Measurements from ENCODE around the gene MALT1.
"Not testable (repeated sequence)": the region's sequence is repeated elsewhere in the genome, so short reads cannot be mapped to it uniquely, and the experiment has no call there.

Gene MALT1, protein sequence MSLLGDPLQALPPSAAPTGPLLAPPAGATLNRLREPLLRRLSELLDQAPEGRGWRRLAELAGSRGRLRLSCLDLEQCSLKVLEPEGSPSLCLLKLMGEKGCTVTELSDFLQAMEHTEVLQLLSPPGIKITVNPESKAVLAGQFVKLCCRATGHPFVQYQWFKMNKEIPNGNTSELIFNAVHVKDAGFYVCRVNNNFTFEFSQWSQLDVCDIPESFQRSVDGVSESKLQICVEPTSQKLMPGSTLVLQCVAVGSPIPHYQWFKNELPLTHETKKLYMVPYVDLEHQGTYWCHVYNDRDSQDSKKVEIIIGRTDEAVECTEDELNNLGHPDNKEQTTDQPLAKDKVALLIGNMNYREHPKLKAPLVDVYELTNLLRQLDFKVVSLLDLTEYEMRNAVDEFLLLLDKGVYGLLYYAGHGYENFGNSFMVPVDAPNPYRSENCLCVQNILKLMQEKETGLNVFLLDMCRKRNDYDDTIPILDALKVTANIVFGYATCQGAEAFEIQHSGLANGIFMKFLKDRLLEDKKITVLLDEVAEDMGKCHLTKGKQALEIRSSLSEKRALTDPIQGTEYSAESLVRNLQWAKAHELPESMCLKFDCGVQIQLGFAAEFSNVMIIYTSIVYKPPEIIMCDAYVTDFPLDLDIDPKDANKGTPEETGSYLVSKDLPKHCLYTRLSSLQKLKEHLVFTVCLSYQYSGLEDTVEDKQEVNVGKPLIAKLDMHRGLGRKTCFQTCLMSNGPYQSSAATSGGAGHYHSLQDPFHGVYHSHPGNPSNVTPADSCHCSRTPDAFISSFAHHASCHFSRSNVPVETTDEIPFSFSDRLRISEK

DNA sequence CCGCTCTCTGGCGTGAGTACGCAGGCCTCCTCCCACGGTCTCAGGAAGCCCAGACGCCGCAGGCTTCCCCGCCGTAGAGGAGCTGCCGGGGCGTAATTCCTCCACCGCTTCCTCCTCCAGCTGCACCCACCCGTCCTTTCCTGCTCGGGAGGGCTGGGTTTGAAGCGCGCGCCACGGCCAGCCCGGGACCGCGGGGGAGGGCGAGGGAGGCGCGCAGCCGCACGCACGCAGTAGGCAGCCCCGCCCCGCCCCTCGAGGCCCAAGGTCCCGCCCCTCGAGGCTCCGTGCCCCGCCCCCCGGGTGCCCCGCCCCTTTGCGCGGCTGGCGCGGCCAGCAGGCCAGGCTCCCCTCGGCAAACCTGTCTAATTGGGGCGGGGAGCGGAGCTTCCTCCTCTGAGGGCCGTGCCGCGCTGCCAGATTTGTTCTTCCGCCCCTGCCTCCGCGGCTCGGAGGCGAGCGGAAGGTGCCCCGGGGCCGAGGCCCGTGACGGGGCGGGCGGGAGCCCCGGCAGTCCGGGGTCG lies at the start of gene MALT1:
MALT1 (plus strand) TSS at position 355 of the 521 bp plus-strand sequence. CDS start 179 bp downstream, outside the sequence.
- peak; percentile 91 for DNase-seq

DNA sequence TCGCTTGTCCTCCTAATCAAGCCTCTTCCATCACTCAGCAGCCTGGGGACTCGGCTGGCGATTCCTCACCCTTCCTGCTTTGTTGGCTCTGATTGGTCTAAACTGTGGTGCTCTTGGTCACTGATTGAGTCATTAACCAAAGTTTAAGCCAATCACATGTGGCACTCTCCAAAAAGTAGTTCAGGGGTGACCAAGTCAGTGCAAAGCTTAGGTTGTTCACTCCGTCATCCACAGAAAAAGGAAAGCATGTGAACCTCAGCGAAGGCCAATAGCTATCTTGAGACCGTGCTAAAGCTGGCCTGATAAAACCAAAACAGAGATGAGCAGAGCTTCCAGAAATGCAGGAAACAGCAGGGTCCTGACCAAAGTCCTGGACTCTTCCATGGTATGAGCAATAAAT lies 47.3 kb upstream of the MALT1 start:
- no peak for DNase-seq

DNA sequence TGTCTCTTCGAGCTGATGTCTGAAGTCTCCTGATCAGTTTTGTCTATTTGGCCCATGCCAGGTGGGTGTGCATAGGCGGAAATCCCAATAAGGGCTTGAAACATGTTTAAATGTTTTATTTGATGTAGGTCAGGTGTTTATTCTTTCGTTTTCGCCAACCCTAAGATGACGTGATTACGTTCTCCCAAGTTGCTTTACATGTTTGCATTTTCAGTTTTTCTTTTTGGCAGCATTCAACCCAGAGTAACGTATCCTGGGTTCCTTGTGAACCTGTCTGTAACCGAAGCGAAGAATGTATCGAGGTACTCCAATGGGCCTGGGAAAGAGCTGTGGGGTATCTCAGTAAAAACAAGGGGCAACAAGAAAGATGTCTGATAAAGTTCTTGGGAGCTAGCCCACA lies 45.4 kb upstream of the MALT1 start:
- no peak for DNase-seq

DNA sequence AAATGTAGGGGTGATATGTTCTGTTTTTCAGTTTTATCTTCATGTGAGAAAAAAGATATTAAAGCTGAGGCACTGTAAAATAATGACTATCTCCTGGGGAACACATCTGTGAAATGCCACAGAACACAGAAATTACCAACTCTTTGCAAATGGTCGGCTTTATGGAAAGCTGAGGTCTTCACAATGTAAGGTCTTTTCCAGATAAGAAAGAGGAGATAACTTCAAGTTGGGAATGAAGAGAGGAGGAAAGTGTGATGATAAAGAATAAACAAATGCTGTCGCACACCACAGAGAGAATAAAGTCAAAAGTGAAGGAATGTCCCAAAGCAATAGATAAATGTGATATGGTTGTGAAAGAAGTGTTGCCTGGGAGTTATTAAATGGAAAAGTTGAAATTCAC lies 41.2 kb upstream of the MALT1 start:
- DNase-seq = no peak

DNA sequence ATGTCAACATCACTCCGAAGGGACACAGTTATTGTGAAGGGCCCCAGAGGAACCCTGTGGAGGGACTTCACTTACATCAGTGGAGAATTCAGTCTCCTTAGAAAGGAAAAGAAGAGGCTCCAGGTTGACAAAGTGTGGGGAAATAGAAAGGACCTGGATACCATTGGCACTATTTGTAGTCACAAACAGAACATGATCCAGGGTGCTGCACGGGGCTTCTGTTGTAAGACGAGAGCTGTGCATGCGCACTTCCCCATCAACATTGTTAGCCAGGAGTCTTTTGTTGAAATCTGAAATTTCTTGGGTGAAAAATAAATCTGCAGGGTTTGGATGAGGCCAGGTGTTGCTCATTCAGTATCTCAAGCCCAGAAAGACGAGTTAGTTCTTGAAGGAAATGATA lies 40.0 kb upstream of the MALT1 start:
- DNase-seq = no peak

DNA sequence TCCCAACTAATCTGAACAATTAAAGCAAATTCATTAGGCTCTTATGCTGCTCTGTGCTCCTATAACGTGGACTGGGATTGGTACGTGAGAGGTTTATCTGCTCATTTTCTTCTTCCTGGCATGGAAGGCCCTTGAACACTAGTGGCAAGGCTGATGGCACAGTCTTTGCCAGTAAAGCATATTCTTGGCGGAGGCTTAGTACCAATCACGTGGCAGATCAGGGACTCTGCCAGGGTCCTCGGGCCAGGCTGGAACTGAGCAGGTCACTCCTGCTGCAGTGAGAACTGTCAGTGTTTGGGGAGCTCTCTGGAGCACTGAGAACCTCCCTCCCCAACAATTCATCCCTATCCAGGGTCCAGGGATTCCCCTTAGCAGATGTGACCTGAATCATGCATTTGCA lies 38.7 kb upstream of the MALT1 start:
- no peak for DNase-seq

DNA sequence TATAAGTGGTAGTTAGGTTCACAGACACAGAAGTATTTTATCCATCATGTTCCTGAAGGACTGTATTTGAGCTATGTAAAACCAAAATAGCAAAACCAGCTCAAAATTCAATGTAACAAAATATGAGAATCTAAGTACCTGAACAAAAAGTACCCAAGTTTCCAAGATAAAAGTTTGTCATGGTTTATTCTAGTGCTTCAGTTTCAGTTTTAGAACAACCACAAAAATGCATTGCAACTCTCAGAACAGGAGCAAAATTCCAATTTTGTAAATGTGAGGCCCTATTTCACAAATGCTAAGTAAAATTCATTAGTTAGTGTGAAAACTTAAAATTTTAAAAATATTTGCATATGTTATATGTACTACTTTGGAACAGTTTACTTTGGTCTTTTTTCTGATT lies 37.4 kb upstream of the MALT1 start:
- no peak for DNase-seq

DNA sequence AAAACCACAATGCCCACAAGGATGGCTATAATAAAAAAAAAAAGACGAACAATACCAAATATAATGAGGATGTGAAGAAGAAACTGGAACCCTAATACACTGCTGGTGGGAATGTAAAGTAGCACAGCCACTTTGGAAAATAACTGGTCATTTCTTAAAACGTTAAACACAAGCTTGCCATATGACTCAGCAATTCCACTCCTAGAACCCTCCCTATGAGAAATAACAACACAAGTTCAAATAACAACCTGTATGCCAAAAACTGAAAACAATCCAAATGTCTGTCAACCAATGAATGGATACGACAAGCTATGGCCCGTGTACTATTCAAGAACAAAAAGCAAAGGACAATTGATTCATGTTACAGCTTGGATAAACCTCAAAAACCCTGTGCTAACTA lies 35.4 kb upstream of the MALT1 start:
- no peak for DNase-seq

DNA sequence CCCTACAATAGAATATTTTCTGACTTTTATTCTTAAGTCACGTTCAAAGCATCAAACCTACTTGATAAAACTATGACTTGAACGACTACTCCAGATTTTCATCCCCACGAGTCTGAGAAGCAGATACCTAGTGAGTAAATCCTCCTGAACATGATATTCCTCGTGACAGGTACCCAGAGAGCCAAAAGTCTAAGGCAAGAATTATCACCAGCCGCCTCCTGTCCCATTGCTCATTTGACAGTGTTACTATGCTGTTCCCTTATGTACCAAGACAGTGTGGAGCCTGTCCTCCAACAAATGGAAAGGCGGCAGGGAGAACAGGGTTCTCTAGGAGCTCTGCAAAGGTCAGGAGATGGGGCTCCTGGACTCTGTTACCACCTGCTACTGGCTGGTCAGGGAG lies 34.1 kb upstream of the MALT1 start:
- DNase-seq = no peak

DNA sequence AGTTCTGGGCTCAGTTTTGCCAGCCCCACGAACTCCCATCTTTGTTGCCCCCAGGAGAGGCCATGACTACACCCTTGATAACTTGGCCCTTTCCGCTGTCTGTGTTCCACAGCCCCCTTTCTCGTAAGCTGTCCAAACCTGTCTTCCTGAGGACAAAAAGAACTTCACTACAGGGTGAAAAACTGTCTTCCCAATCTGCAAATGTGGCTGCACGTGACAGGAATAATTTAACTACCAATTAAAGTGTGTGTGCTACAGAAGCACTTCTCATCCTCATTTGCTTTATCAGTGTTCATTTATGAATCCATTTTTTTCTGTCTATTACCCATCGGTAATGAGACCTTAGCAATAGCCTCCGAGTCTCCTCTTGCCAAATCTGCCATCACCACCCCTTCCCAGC lies 33.3 kb upstream of the MALT1 start:
- DNase-seq = no peak

DNA sequence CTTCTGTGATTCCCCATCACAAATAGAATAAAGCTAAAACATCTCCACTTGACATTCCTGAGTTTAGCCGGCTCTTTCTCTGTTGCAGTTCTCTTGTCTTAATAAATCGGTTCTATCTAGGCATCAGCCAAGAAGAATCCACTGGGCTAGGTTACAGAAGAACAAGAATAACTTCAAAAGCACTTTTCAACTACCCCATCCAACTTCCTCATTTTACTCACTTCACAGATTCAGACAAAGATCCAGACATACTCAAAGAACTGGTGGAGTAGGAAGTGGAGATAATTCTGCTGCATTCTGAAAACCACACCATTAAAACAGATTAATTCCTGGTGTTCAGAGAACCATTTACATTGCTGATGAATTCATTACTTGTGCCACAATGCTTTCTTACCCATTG lies 32.8 kb upstream of the MALT1 start:
- no peak for DNase-seq

DNA sequence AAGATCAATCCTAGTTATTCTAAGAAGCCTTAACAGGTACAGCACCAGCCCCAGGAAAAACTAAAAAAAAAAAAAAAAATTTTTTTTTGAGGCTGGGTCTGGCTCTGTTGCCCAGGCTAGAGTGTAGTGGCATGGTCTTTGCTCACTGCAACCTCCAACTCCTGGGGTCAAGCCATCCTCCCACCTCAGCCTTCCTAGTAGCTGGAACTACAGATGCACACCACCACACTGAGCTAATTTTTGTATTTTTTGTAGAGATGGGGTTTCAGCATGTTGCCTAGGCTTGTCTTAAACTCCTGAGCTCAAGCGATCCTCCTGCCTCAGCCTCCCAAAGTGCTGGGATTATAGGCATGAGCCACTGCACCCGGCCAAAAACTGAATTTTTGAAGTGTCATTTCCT lies 32.0 kb upstream of the MALT1 start:
- DNase-seq = no peak

DNA sequence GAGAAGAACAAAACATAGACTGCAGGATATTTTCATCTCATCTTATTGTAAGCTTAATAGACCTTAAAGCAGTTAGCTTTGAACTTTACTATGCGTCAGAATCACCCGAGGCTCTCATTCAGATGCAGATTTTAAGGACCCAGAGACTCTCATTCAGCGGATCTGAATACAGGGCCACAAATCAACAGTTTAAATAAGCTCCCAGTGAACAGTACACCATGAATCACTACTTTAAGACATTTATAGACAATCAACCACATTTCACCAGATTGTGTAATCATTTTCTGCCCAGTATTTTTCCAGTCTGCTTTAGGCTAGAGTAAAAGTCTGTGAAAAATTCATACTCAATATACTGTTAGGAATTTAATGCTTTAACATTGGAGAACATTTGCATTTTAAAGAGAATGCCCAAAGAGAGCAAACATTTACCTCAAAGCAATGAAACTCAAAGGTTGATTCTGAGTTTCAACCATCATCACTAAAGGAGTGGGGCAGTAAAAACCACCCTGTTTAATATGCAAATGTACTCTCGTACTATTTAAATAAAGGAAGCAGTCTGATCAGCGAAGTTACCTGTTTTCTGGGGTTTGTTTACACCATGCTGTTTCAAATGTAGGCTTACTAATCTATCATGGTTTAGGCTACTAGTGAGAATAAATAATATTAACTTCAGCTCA lies 31.4 kb upstream of the MALT1 start:
- no peak for DNase-seq

DNA sequence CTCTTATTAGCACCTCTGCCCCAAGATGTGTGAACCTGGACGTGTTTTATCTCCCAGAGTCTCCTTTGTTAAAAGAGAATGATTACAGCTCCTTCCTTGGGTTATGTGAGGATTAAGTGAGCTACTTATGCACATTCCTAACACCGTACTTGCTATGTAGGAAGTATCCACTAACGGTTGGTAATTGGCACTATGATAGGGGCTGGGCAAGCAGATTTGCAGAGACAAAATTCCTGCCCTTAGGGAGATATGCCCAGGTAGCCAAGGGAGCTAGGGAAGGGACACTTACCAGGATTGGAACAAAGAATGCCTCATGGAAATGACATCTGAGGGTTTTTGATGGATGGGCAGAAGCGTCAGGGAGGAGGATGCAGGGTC lies 30.8 kb upstream of the MALT1 start:
- no peak for DNase-seq

DNA sequence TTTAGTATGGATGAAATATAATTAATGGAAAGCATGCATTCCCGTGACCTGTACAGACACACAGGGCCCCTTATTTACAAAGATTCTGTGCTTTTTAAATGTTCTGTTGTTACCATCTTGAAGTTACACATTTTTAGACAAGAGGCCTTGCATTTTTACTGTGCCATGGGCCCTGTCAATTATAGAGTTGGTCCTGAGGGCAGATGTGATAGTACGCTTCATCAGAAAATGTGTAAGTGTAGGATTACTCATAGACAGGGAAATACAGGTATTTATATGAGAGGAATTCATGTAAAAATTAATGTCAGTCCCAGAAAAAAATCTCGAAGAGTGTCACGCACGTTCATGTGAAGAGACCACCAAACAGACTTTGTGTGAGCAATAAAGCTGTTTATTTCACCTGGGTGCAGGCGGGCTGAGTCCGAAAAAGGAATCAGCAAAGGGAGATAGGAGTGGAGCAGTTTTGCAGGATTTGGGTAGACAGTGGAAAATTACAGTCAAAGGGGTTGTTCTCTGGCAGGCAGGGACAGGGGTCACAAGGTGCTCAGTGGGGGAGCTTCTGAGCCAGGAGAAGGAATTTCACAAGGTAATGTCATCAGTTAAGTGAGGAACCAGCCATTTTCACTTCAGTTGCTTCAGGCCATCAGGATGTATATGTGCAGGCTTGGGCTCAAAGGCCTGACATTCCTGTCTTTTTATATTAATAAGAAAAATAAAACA lies 30.2 kb upstream of the MALT1 start:
- no peak for DNase-seq

DNA sequence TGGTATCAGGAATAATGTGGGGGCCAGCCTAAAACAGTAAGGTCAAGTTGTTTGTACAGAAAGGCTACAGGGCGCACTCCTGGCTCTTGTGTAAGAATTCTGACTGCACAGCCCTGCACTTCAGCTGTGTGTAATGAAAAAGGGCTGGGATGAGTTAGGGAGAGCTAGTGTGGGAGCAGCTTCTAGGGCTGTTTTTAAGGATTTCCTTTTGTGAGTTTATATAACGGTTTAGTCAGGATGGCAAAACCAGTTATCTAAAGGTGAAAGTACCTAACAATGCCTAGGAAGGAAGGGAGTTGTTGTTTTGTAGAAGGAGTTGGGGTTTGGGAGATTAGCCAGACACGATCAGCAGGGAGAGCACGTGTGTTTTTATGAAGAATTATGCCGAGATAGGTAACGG lies 27.7 kb upstream of the MALT1 start:
- DNase-seq = not testable (repeated sequence)

DNA sequence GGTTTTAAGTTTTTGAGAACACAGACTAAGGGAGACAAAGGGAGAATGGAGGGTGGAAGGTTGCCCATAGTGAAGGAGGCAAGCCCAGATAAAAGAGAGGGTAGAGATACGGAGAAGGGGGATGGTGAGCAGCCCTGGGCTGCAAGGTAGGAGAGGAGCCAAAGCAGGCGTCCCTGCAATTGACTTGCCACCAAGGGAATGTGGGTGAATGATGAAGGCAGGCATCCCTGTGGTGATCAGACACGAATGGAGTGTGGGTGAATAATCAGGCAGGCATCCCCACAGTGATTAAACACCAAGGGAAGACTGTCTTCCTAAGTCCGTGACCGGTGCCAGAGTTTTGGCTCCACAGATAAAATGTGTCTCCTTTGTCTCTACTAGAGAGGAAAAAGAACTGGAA lies 25.9 kb upstream of the MALT1 start:
- no peak for DNase-seq

DNA sequence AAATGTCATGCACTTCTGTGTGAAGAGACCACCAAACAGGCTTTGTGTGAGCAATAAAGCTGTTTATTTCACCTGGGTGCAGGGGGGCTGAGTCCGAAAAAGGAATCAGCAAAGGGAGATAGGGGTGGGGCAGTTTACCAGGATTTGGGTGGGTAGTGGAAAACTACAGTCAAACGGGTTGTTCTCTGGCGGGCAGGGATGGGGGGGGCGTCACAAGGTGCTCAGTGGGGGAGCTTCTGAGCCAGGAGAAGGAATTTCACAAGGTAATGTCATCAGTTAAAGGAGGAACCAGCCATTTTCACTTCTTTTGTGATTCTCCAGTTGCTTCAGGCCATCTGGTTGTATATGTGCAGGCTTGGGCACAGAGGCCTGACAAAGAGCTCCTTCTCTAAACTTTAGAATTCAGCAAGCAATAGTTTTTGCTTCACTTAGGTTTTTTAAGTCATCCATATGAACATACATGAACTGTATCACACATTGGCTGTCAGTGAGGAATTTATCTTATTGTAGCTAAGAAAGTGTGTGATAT lies 24.9 kb upstream of the MALT1 start:
- DNase-seq = no peak

DNA sequence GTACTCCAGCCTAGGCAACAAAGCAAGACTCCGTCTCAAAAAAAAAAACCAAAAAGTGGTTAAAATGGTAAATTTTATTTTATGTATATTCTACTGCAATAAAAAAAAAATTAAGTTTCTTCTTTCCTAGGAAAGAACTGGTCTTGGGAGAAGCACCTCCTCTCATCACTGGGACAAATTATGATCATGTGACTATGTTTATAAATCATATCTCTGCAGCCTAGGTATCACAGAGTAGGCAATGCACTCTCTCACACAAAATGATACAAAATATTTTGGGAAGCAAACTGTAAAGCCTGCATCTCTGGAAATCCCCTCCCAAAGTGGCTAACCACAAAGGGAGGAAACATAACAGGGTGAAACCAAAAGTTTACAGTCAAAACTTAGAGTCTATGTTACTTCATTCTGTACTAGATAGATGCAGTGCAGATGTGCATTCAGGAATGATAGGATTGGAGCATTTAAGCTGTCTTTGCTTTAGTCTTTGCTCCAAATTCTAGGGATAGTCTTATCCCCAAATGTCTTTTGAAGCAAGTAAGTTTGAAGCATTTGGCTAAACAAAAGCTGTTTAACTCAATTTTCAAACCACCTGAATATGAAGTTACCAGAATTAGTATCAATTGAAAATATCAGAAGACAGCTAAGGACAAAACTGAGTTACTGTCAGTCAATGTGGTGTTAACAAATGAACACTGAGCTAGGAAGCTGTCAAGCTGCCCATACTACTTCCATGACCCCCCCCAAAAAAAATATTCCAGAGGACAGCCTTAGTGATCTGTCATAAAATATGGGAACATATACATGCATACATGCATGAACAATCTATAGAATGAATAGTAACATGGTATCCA lies 21.1 kb upstream of the MALT1 start:
- no peak for DNase-seq

DNA sequence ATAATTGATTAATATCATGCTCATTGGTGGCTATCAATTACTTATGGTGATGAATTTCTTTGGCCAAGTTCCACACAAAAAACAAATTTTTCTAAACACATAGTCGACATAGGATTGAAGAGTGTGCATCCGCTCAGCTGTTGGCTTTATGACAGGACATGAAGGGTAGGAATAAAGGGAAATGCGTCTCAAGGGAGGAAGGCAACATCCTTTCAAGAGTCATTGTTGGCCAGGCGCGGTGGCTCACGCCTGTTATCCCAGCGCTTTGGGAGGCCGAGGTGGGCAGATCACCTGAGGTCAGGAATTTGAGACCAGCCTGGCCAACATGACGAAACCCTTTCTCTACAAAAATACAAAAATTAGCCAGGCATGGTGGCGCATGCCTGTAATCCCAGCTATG lies 20.4 kb upstream of the MALT1 start:
- DNase-seq = not testable (repeated sequence)

DNA sequence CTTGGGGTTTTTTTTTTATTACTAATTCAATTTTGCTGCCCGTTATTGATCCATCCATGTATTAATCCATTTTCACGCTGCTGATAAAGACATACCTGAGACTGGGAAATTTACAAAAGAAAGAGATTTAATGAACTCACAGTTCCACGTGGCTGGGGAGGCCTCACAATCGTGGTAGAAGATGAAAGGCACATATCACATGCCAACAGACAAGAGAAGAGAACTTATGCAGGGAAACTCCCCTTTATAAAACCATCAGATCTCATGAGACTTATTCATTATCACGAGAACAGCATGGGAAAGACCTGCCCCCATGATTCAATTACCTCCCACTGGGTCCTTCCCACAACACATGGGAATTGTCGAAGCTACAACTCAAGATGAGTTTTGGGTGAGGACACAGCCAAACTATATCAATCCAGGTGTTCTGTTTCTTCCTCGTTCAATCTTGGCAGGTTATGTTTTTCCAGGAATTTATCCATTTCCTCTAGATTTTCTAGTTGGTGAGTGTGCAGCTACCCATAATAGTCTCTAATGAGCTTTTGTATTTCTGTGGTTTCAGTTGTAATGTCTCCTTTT lies 18.0 kb upstream of the MALT1 start:
- not testable (repeated sequence) for DNase-seq

Measured in NCI-H345 (cell line).